Upper lobe of left lung (tissue), 4 donors: ENCODE measurements around the gene SMAD2.

ENCODE experiments used
- EP300 ChIP-seq, 4 donors: sonication (generic); formaldehyde crosslinking; IDR thresholded peaks; one replicate each; pipeline ENCODE4 v1.5.1; 2017; ENCODE audit warnings: antibody characterized with exemption in 4 of 4, control low read depth in 2 of 4
- POLR2A ChIP-seq, 4 donors: fragments of 450-650 bp; IDR thresholded peaks; one replicate each; pipeline ENCODE4 v1.5.1; 2016 to 2017; ENCODE audit warnings: antibody characterized with exemption in 4 of 4, mild to moderate bottlenecking in 2 of 4
- POLR2AphosphoS5 ChIP-seq, 2 donors: sonication (generic); formaldehyde crosslinking; IDR thresholded peaks; one replicate each; pipeline ENCODE4 v1.5.1; 2017; ENCODE audit warnings: antibody characterized with exemption in 2 of 2
- TF ChIP-seq, protein P1 (sequence below), 6 experiments: fragments of 450-650 bp in 4 of 6; fragments of 200-600 bp in 2 of 6; sonication (generic) in 2 of 6; IDR thresholded peaks; one replicate each; pipeline ENCODE4 v1.5.1; 2016 to 2019; ENCODE audit warnings: antibody characterized with exemption in 6 of 6

DNA sequence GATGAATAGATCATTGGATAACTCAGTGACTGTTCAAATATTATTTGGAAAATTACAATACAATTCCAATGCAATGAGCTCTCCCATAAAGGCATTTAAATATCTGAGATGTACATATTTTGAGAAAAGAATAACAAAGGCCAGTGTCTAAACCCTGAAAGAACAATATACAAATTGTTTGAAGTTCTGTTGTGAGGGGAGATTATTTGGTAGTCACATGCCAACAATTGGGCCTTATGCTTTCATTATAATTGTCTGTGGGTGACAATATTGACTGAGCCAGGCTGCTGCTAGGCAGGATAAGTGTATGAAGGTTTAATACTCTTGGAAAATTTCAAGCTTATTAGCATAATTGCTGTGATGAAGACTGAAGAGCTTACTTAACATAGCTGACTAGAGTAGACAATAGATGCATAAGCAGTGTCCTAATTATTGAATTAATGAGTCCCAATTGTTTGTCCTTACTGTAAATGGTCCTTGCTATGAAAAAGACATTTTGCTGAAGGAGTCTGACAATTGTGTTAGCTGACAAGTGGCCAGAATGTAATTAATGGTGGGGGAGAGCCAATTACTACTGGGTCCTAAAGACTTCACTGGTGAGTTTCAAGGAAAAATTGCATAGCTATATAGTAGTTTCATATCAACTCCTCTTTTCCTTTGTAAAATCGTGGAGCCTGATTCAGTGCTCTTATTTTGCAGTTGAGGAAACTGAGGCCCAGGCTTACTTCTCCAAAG is 5.0 kb upstream of the SMAD2 start:
- TF ChIP-seq, protein P1, sequence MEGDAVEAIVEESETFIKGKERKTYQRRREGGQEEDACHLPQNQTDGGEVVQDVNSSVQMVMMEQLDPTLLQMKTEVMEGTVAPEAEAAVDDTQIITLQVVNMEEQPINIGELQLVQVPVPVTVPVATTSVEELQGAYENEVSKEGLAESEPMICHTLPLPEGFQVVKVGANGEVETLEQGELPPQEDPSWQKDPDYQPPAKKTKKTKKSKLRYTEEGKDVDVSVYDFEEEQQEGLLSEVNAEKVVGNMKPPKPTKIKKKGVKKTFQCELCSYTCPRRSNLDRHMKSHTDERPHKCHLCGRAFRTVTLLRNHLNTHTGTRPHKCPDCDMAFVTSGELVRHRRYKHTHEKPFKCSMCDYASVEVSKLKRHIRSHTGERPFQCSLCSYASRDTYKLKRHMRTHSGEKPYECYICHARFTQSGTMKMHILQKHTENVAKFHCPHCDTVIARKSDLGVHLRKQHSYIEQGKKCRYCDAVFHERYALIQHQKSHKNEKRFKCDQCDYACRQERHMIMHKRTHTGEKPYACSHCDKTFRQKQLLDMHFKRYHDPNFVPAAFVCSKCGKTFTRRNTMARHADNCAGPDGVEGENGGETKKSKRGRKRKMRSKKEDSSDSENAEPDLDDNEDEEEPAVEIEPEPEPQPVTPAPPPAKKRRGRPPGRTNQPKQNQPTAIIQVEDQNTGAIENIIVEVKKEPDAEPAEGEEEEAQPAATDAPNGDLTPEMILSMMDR (IDR thresholded peaks at IDR 0.05): no peak
- no peak for TF ChIP-seq EP300 (IDR thresholded peaks at IDR 0.05)
- TF ChIP-seq POLR2A (IDR thresholded peaks at IDR 0.05): no peak
- TF ChIP-seq POLR2AphosphoS5 (IDR thresholded peaks at IDR 0.05): no peak
